A673 (cell line): ENCODE data around the gene ARMS2. TPM values are rescaled to one million over a fixed set of nuclear protein-coding genes. Genes with fewer than 3 reads are reported as not detected.

Source experiments
- BruUV-seq: library from RNA; stranded (reverse); fragments of 400-500 nt; replicated peaks from 2 replicates; lab custom pipeline; 2021; lab: Mats Ljungman, UMichigan
- CTCF ChIA-PET: fragments of 300-600 bp; sonication (Branson Sonifier 250); formaldehyde crosslinking; loops from one replicate; lab custom pipeline; 2022; ENCODE audit warnings: antibody characterized with exemption; lab: Charles Lee
- POLR2A ChIA-PET: fragments of 300-600 bp; sonication (Branson Sonifier 250); formaldehyde crosslinking; loops from one replicate; lab custom pipeline; 2022; ENCODE audit warnings: antibody characterized with exemption; ENCODE audit not compliant: low non-redundant PET; lab: Charles Lee
- DNase-seq: peaks from one replicate; pipeline ENCODE4 v3.0.0-alpha.2; 2015; ENCODE audit warnings: low spot score
- H3K27ac ChIP-seq: fragments of 200-600 bp; sonication (generic); 2 replicates; pipeline ENCODE4 v1.5.1; 2016; ENCODE audit warnings: mixed run types, low read depth, mild to moderate bottlenecking, mixed read lengths, antibody characterized with exemption, low read length; ENCODE audit not compliant: poor library complexity, severe bottlenecking
- H3K27me3 ChIP-seq: fragments of 200-600 bp; sonication (generic); replicated peaks from 2 replicates; pipeline ENCODE4 v1.6.1; 2017; ENCODE audit warnings: mixed run types, low read depth, mild to moderate bottlenecking, mixed read lengths, antibody characterized with exemption, low read length; ENCODE audit not compliant: insufficient read depth, poor library complexity
- H3K36me3 ChIP-seq: fragments of 200-600 bp; sonication (generic); 2 replicates; pipeline ENCODE4 v1.6.1; 2016; ENCODE audit warnings: mixed run types, mild to moderate bottlenecking, mixed read lengths, antibody characterized with exemption, low read length; ENCODE audit not compliant: insufficient read depth, poor library complexity, severe bottlenecking
- H3K4me1 ChIP-seq: fragments of 200-600 bp; sonication (generic); 2 replicates; pipeline ENCODE4 v1.6.1; 2017; ENCODE audit warnings: mixed run types, mild to moderate bottlenecking, mixed read lengths, antibody characterized with exemption, low read length; ENCODE audit not compliant: insufficient read depth, poor library complexity, severe bottlenecking
- H3K4me3 ChIP-seq: fragments of 200-600 bp; sonication (generic); 2 replicates; pipeline ENCODE4 v1.5.1; 2016; ENCODE audit warnings: low read depth, mixed run types, mild to moderate bottlenecking, mixed read lengths, low read length; ENCODE audit not compliant: poor library complexity, severe bottlenecking
- H3K9me3 ChIP-seq: fragments of 200-600 bp; sonication (generic); 2 replicates; pipeline ENCODE4 v1.6.1; 2016; ENCODE audit warnings: mixed run types, low read depth, mild to moderate bottlenecking, mixed read lengths, antibody characterized with exemption, low read length; ENCODE audit not compliant: poor library complexity, severe bottlenecking
- CTCF ChIP-seq: fragments of 300-800, 200-600 bp; sonication (generic); conservative IDR thresholded peaks from 2 replicates; pipeline ENCODE4 v1.5.1; 2017; ENCODE audit warnings: low read depth, mild to moderate bottlenecking, antibody characterized with exemption, low read length, moderate library complexity, mixed read lengths
- EZH2 ChIP-seq: fragments of 200-600 bp; sonication (generic); IDR thresholded peaks from 2 replicates; pipeline ENCODE4 v1.6.1; 2017; ENCODE audit warnings: borderline replicate concordance, low read depth, mild to moderate bottlenecking, mixed read lengths, antibody characterized with exemption, low read length; ENCODE audit not compliant: poor library complexity, severe bottlenecking
- intact Hi-C: fragments of 100-400 bp; cut with micrococcal nuclease; formaldehyde crosslinking; loops from one replicate; pipeline ENCODE4 v1.10.0; 2022; ENCODE audit not compliant: unreplicated experiment
- total RNA-seq: library from RNA; stranded (reverse); gene quantifications from 2 replicates; pipeline ENCODE4 v1.2.3, GENCODE V29; 2021

ARMS2 gene
- total RNA-seq, 1 experiment from 2014 or later = not detected

- Histone ChIP-seq H3K9me3 (no peaks in the 10 kb centered on the region), H3K4me3 (no peak overlapping the region), H3K4me1 (no peaks in the 10 kb centered on the region), H3K27ac (no peak overlapping the region), H3K27me3 (peaks cover 43% of the 10 kb centered on the region), H3K36me3 (no peaks in the 10 kb centered on the region)
- no TSS peak for BruUV-seq
- TF ChIP-seq EZH2 (no peak), CTCF (no peak)
- POLR2A ChIA-PET = no interaction called here
- CTCF ChIA-PET = no interaction called here
- intact Hi-C loops = no loop called here
- no peak for DNase-seq
These were observed 14.0 kb downstream of the ARMS2 start for GRCh38 chr10:122468307-122468925.

- POLR2A ChIA-PET = no interaction called here
- no peak for TF ChIP-seq CTCF
- no peaks in the 10 kb centered on the region for H3K4me1 ChIP-seq
- intact Hi-C loops = no loop called here
- H3K9me3 ChIP-seq = no peaks in the 10 kb centered on the region
- CTCF ChIA-PET = no interaction called here
- peaks cover 36% of the 10 kb centered on the region for H3K27me3 ChIP-seq
- peak; percentile 70 for DNase-seq
- no peaks in the 10 kb centered on the region for H3K36me3 ChIP-seq
- H3K27ac ChIP-seq = no peak overlapping the region
- H3K4me3 ChIP-seq = no peak overlapping the region
- no TSS peak for BruUV-seq
These were observed 14.7 kb downstream of the ARMS2 start for GRCh38 chr10:122468926-122469781.

- no peak overlapping the region for H3K4me3 ChIP-seq
- no peaks in the 10 kb centered on the region for H3K4me1 ChIP-seq
- TF ChIP-seq CTCF (no peak), EZH2 (no peak)
- H3K9me3 ChIP-seq = no peaks in the 10 kb centered on the region
- intact Hi-C loops = no loop called here
- ChIA-PET POLR2A (no interaction called here), CTCF (no interaction called here)
- no peaks in the 10 kb centered on the region for H3K36me3 ChIP-seq
- no TSS peak for BruUV-seq
- DNase-seq = no peak
- peaks cover 29% of the 10 kb centered on the region for H3K27me3 ChIP-seq
- no peak overlapping the region for H3K27ac ChIP-seq
These were observed 15.4 kb downstream of the ARMS2 start for GRCh38 chr10:122469848-122470247.
